Astrocyte (in vitro differentiated cells and primary cell): ENCODE measurements around the gene TEX48.

Source experiments
- EZH2 ChIP-seq: IDR thresholded peaks from 2 replicates; pipeline ENCODE4 v1.6.1; 2012; ENCODE audit warnings: mild to moderate bottlenecking, low read length, inconsistent platforms; ENCODE audit not compliant: insufficient read depth
- TF ChIP-seq, protein P1 (sequence below): IDR thresholded peaks from 2 replicates; pipeline ENCODE4 v1.5.1; 2011; ENCODE audit warnings: low read depth, mild to moderate bottlenecking, inconsistent platforms, low read length, moderate library complexity; ENCODE audit not compliant: insufficient read depth

DNA sequence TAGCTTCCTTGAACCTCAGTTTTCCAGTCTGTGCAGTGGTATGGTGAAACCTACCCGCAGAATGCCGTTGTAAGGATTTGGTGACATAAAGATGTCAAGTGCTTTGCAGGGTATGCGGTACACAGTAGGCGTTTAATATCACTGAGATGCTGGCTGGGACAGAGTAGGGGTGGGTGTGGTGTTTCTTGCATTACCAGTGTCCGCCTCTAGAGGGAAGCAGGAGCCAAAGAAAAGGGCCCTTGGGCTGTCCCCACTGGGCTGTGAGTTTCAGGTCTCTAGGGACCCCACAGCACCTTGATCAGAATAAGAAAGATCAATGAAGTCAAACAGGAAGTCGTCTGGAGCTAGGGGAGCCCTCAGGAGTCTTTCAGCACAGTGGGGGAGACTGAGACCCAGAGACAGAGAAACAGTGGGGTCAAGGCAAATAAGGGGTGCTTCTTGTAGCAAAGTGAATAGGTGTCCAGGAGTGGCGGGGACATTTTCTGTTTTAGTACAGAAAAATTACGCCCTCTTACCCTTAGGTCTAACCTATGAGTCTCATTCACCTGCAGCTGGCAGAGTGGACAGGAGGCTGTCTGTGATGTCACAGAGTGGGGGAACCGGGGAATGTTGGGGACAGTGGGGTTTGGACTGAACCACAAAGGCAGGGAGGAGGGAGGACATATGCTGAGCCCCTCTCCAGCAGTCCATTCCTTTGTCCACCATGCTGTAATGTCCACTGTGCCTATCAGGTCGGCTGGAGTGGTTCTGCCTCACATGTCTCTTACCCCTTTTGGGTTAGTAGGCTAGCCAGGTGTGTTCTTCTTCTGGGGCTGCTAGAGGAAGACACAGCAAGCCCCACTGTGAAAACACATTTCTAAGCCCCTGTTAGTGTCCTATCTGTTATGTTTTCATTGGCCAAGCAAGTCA lies 19.7 kb downstream of the TEX48 start:
- TF ChIP-seq, protein P1, sequence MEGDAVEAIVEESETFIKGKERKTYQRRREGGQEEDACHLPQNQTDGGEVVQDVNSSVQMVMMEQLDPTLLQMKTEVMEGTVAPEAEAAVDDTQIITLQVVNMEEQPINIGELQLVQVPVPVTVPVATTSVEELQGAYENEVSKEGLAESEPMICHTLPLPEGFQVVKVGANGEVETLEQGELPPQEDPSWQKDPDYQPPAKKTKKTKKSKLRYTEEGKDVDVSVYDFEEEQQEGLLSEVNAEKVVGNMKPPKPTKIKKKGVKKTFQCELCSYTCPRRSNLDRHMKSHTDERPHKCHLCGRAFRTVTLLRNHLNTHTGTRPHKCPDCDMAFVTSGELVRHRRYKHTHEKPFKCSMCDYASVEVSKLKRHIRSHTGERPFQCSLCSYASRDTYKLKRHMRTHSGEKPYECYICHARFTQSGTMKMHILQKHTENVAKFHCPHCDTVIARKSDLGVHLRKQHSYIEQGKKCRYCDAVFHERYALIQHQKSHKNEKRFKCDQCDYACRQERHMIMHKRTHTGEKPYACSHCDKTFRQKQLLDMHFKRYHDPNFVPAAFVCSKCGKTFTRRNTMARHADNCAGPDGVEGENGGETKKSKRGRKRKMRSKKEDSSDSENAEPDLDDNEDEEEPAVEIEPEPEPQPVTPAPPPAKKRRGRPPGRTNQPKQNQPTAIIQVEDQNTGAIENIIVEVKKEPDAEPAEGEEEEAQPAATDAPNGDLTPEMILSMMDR = peak; percentile 84
- TF ChIP-seq EZH2 = no peak
